ENCODE data around the gene PRSS50.
"Not testable (repeated sequence)": the region's sequence is repeated elsewhere in the genome, so short reads cannot be mapped to it uniquely, and the experiment has no call there.

DNA sequence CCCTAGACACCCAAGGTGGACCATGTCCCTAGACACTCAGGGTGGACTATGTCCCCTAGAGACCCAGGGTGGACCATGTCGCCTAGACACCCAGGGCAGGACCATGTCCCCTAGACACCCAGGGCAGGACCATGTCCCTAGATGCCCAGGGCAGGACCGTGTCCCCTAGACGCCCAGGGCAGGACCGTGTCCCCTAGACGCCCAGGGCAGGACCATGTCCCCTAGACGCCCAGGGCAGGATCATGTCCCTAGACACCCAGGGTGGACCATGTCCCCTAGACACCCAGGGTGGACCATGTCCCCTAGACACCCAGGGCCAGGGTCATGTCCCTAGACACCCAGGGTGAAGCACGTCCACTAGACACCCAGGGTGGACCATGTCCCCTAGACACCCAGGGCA, 13.3 kb downstream of the PRSS50 start:
- not testable (repeated sequence) for TF ChIP-seq GATA1 (IDR thresholded peaks at IDR 0.05; ENCODE audit: low read depth, low read length); POLR2A (IDR thresholded peaks at IDR 0.05; ENCODE audit: low read length)

Data from erythroblast (primary cell).